ENCODE data around the gene PACRG.

- TF ChIP-seq SP1 (IDR thresholded peaks at IDR 0.05; ENCODE audit: low read depth, low read length): no peak
- TF ChIP-seq CTCF (IDR thresholded peaks at IDR 0.05 in 2 of 3, conservative IDR thresholded peaks at IDR 0.05 in 1 of 3; ENCODE audit: control insufficient read depth in 2 of 3, extremely low read depth in 1 of 3, insufficient read depth in 1 of 3, low read depth in 3 of 3, low read length in 3 of 3): no peak
- no peak for TF ChIP-seq CEBPZ (IDR thresholded peaks at IDR 0.05; ENCODE audit: low read depth, low read length)
Observed at GRCh38 chr6:162688751-162689345, 38.9 kb upstream of the PACRG start.
